Measurements from ENCODE around the gene FAM120AOS. TPM values are rescaled to one million over a fixed set of nuclear protein-coding genes. Genes with fewer than 3 reads are reported as not detected.

The FAM120AOS gene
- total RNA-seq, 1 donor from 2014 or later: 40.9 TPM

GRCh38 chr9:93461821-93462220 lies 8.4 kb upstream of the FAM120AOS start:
- Histone ChIP-seq H3K27ac (no peak overlapping the region), H3K9me3 (ENCODE audit: low read depth) (no peaks in the 10 kb centered on the region), H3K79me2 (ENCODE audit: low read depth) (peaks cover 100% of the 10 kb centered on the region), H3K4me3 (no peak overlapping the region), H2AFZ (replicated peaks) (no peak overlapping the region), H3K4me2 (no peak overlapping the region), H3K36me3 (no peaks in the 10 kb centered on the region), H3K4me1 (peaks cover 8% of the 10 kb centered on the region), H3K9ac (no peak overlapping the region), H3F3A (ENCODE audit: low read depth) (no peaks in the 10 kb centered on the region), H3K27me3 (no peaks in the 10 kb centered on the region), H4K20me1 (ENCODE audit: low read depth) (peaks cover 26% of the 10 kb centered on the region)
- H3K27me3 Mint-ChIP-seq (ENCODE audit: insufficient read depth, low read depth): peaks cover 4% of the 10 kb centered on the region
- TF ChIP-seq EZH2phosphoT487 (IDR thresholded peaks at IDR 0.05) (no peak), CTCF (IDR thresholded peaks at IDR 0.05) (no peak), EZH2 (IDR thresholded peaks at IDR 0.05) (no peak)
- no peak overlapping the region for H3K27ac Mint-ChIP-seq
- peaks cover 12% of the 10 kb centered on the region for H3K36me3 Mint-ChIP-seq
- peaks cover 28% of the 10 kb centered on the region for H3K4me1 Mint-ChIP-seq
- DNase-seq (ENCODE audit: low spot score): no peak
- H3K4me3 Mint-ChIP-seq: no peak overlapping the region
- H3K9me3 Mint-ChIP-seq: no peaks in the 10 kb centered on the region

- Histone ChIP-seq H3K4me2 (no peak overlapping the region), H3K27me3 (no peaks in the 10 kb centered on the region), H3K79me2 (ENCODE audit: low read depth) (peaks cover 100% of the 10 kb centered on the region), H3K4me3 (no peak overlapping the region), H4K20me1 (ENCODE audit: low read depth) (peaks cover 23% of the 10 kb centered on the region), H2AFZ (replicated peaks) (no peak overlapping the region), H3K9me3 (ENCODE audit: low read depth) (no peaks in the 10 kb centered on the region), H3K27ac (no peak overlapping the region), H3K9ac (no peak overlapping the region), H3F3A (ENCODE audit: low read depth) (no peaks in the 10 kb centered on the region), H3K36me3 (no peaks in the 10 kb centered on the region), H3K4me1 (peaks cover 8% of the 10 kb centered on the region)
- Mint-ChIP-seq H3K9me3 (no peaks in the 10 kb centered on the region), H3K4me3 (no peak overlapping the region), H3K27me3 (ENCODE audit: insufficient read depth, low read depth) (peaks cover 4% of the 10 kb centered on the region), H3K4me1 (peaks cover 25% of the 10 kb centered on the region), H3K27ac (no peak overlapping the region), H3K36me3 (peaks cover 12% of the 10 kb centered on the region)
- DNase-seq (ENCODE audit: low spot score): no peak
- TF ChIP-seq EZH2 (IDR thresholded peaks at IDR 0.05) (no peak), EZH2phosphoT487 (IDR thresholded peaks at IDR 0.05) (no peak), CTCF (IDR thresholded peaks at IDR 0.05) (no peak)
These were observed 8.0 kb upstream of the FAM120AOS start for GRCh38 chr9:93461414-93461743.

GRCh38 chr9:93460689-93461413 lies 7.5 kb upstream of the FAM120AOS start:
- no peaks in the 10 kb centered on the region for H3K9me3 Mint-ChIP-seq
- TF ChIP-seq EZH2phosphoT487 (IDR thresholded peaks at IDR 0.05) (no peak), EZH2 (IDR thresholded peaks at IDR 0.05) (no peak), CTCF (IDR thresholded peaks at IDR 0.05) (no peak)

More at GRCh38 chr9:93460689-93461413, 7.5 kb upstream of the FAM120AOS start:
- no peak overlapping the region for H3K27ac Mint-ChIP-seq
- no peak overlapping the region for H3K27ac ChIP-seq
- peaks cover 12% of the 10 kb centered on the region for H3K36me3 Mint-ChIP-seq
- no peaks in the 10 kb centered on the region for H3K9me3 ChIP-seq (ENCODE audit: low read depth)
- peaks cover 2% of the 10 kb centered on the region for H3K27me3 Mint-ChIP-seq (ENCODE audit: insufficient read depth, low read depth)
- no peak overlapping the region for H3K4me3 Mint-ChIP-seq
- no peaks in the 10 kb centered on the region for H3K36me3 ChIP-seq
- no peak overlapping the region for H2AFZ ChIP-seq (replicated peaks)
- H3K79me2 ChIP-seq (ENCODE audit: low read depth): peaks cover 100% of the 10 kb centered on the region
- no peaks in the 10 kb centered on the region for H3K27me3 ChIP-seq
- H4K20me1 ChIP-seq (ENCODE audit: low read depth): peaks cover 19% of the 10 kb centered on the region
- peaks cover 8% of the 10 kb centered on the region for H3K4me1 ChIP-seq
- no peaks in the 10 kb centered on the region for H3F3A ChIP-seq (ENCODE audit: low read depth)
- DNase-seq (ENCODE audit: low spot score): no peak
- no peak overlapping the region for H3K4me3 ChIP-seq
- peaks cover 22% of the 10 kb centered on the region for H3K4me1 Mint-ChIP-seq
- H3K4me2 ChIP-seq: no peak overlapping the region
- H3K9ac ChIP-seq: no peak overlapping the region

Measured in neural progenitor cell (in vitro differentiated cells).